HG03521 (cell line): ENCODE data around the gene GAK.

Experiments used
- ATAC-seq: cut with Tn5 transposase; IDR thresholded peaks from one replicate; pipeline ENCODE4 v1.9.1; 2021; ENCODE audit warnings: mild to moderate bottlenecking, moderate library complexity; ENCODE audit not compliant: unreplicated experiment

Gene GAK

GRCh38 chr4:892780-893179, 39.3 kb downstream of the GAK start:
- ATAC-seq: no peak

GRCh38 chr4:891747-892146, 40.4 kb downstream of the GAK start:
- ATAC-seq: no peak

GRCh38 chr4:890036-890695, 42.0 kb downstream of the GAK start:
- no peak for ATAC-seq

GRCh38 chr4:889516-889915, 42.6 kb downstream of the GAK start:
- ATAC-seq: no peak

- no peak for ATAC-seq
Measured at GRCh38 chr4:888029-888428, 44.1 kb downstream of the GAK start.

GRCh38 chr4:887034-887763, 44.9 kb downstream of the GAK start:
- ATAC-seq: no peak

- ATAC-seq: no peak
Measured at GRCh38 chr4:886244-886643, 45.9 kb downstream of the GAK start.

- no peak for ATAC-seq
Measured at GRCh38 chr4:885353-885752, 46.8 kb downstream of the GAK start.

- no peak for ATAC-seq
Measured at GRCh38 chr4:884896-885295, 47.2 kb downstream of the GAK start.

- no peak for ATAC-seq
Measured at GRCh38 chr4:884259-884658, 47.9 kb downstream of the GAK start.

- no peak for ATAC-seq
Measured at GRCh38 chr4:883377-884095, 48.6 kb downstream of the GAK start.

- ATAC-seq: no peak
Measured at GRCh38 chr4:882646-883045, 49.5 kb downstream of the GAK start.

GRCh38 chr4:881709-882108, 50.4 kb downstream of the GAK start:
- no peak for ATAC-seq

GRCh38 chr4:880684-881405, 51.3 kb downstream of the GAK start:
- no peak for ATAC-seq

GRCh38 chr4:879729-880077, 52.4 kb downstream of the GAK start:
- ATAC-seq: no peak

- ATAC-seq: no peak
Measured at GRCh38 chr4:878796-879728, 53.1 kb downstream of the GAK start.

- no peak for ATAC-seq
Measured at GRCh38 chr4:877502-877901, 54.6 kb downstream of the GAK start.

- ATAC-seq: no peak
Measured at GRCh38 chr4:876780-877179, 55.3 kb downstream of the GAK start.

- ATAC-seq: no peak
Measured at GRCh38 chr4:875818-876423, 56.2 kb downstream of the GAK start.
